ENCODE results near the gene TRAPPC2L. TPM values are rescaled to one million over a fixed set of nuclear protein-coding genes. Genes with fewer than 3 reads are reported as not detected.

Gene TRAPPC2L
- total and polyA plus RNA-seq, 10 of the 15 experiments (the other 5 are each of a cell fraction or from before 2014, with no cell fraction given) = 56.3 to 363 (median 118) TPM

DNA sequence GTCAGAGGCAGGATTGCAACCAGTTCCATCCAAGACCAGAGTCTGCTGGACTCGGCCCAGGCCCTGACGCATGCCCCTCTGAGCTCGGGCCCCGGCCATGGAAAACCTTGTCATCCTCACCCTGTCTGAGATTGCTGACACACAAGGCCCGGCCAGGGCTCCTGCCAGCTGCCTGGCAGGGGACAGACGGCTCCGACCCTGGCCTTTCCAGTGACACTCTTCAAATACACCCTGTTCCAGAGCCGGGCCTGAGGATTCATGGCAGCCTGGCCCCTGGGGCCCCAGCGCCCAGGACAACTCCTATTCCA lies 12.7 kb downstream of the TRAPPC2L start (continued):
- TF ChIP-seq CEBPZ (IDR thresholded peaks at IDR 0.05; ENCODE audit: low read depth, low read length) (no peak), TCF7 (IDR thresholded peaks at IDR 0.05; ENCODE audit: borderline replicate concordance) (no peak), RFX5 (IDR thresholded peaks at IDR 0.05; ENCODE audit: low read depth, low read length) (no peak), JUND (IDR thresholded peaks at IDR 0.05; ENCODE audit: low read depth, low read length) (no peak), ZNF217 (IDR thresholded peaks at IDR 0.05) (no peak), EED (IDR thresholded peaks at IDR 0.05; ENCODE audit: low read depth) (no peak), SRF (IDR thresholded peaks at IDR 0.05; ENCODE audit: low read depth in 2 of 2, low read length in 2 of 2) (no peak), LARP7 (IDR thresholded peaks at IDR 0.05) (no peak), FOS (IDR thresholded peaks at IDR 0.05; ENCODE audit: borderline replicate concordance, extremely low read depth, insufficient read length) (no peak)

DNA sequence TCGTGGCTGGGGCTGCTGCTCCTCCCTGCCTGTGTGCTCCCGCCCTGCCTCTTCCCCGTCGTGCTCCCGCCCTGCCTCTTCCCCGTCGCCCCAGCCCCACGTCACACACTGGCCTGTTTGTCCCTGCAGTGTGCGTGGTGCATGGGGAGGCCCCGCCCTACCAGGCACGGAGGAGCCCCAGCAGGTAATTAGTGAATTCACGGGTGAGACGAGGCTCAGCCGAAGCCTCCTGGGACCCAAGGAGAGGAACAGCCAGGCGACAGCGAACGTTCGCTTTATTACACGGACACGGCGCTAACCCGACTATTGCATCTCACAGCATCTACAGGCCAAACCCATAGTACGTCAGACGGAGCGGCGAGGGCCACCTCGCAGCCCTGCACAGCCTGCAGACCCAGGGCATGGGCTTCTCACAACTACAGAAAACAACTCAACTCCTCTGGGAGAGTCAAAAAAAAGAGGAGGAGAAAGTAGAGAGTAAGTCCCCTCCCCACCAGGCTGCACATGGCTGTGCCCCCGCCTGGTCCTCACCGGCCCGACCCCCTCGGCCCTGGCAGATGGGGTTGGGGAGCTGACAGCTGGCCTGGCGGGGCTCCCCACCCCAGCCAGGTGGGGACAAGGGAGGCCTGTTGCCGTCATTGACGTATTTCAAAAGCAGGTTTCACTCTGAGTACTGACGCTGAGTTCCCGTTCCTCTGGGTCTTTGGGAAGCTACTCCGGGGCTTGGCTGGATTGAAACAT lies 13.9 kb downstream of the TRAPPC2L start:
- Histone ChIP-seq H3K27me3 (replicated peaks in 1 of 2; ENCODE audit: control insufficient read depth in 2 of 2, insufficient read depth in 2 of 2, low read length in 1 of 2) (peaks cover 4 to 6% of the 10 kb centered on the region in 2 experiments), H4K20me1 (ENCODE audit: control insufficient read depth, insufficient read depth) (no peaks in the 10 kb centered on the region), H3K4me3 (0 out of 2 replicates have a peak overlapping the region, but pooled peaks have one; percentile 23), H3K9ac (ENCODE audit: control insufficient read depth, insufficient read depth, low read length) (no peak overlapping the region), H3K36me3 (ENCODE audit: control insufficient read depth in 2 of 2, insufficient read depth in 2 of 2, low read length in 1 of 2) (no peaks in the 10 kb centered on the region), H3K27ac (ENCODE audit: control insufficient read depth, insufficient read depth) (no peak overlapping the region), H3K9me3 (replicated peaks; ENCODE audit: control insufficient read depth, insufficient read depth, low read length) (no peaks in the 10 kb centered on the region), H3K4me1 (ENCODE audit: control insufficient read depth, insufficient read depth, low read length) (no peaks in the 10 kb centered on the region; the same call in 1 of the 2 replicates), H3K79me2 (ENCODE audit: control insufficient read depth, insufficient read depth, low read length) (no peaks in the 10 kb centered on the region), H2AFZ (ENCODE audit: control insufficient read depth, low read depth, low read length) (no peak overlapping the region; the same call in 1 of the 2 replicates), H3K4me2 (ENCODE audit: control insufficient read depth, insufficient read depth) (peak overlapping the region; percentile 42; the same call in 1 of the 2 replicates)
- SMC1A ChIA-PET (ENCODE audit: uncharacterized antibody, unreplicated experiment) = no interaction called here
- DNase-seq (ENCODE audit: low read depth, low spot score) (no peak), FAIRE-seq (peak; percentile 49), ATAC-seq (peak; percentile 66)
- CTCF ChIA-PET = no interaction called here
- POLR2A ChIA-PET = no interaction called here
- in situ Hi-C loops (cut with MboI) = no loop called here
- BruUV-seq (replicated peaks) = no TSS peak
- intact Hi-C loops (cut with micrococcal nuclease; ENCODE audit: unreplicated experiment) = no loop called here
- WGBS (ENCODE audit: insufficient coverage, insufficient replicate concordance, low lambda C conversion rate, missing lambda C conversion rate) = 4% methylated on average over 35 of the region's 37 CpGs
- RAD21 ChIA-PET (ENCODE audit: unreplicated experiment) = interaction anchor here (0.9 kb wide), 1 partner anchor 60 kb away, joined by 3 read pairs; no protein-coding TSS in a partner anchor
- TF ChIP-seq IKZF2 (IDR thresholded peaks at IDR 0.05) = 0 out of 4 replicates have a peak, but pooled peaks of 1 of the 2 experiments have one; percentile 25
- TF ChIP-seq TCF3 (IDR thresholded peaks at IDR 0.05; ENCODE audit: borderline replicate concordance, insufficient read depth, low read depth, low read length) = peak; percentile 70; the same call in 1 of the 2 replicates
- peak; percentile 41 for TF ChIP-seq MEF2B (IDR thresholded peaks at IDR 0.05; ENCODE audit: partially characterized antibody, poor library complexity, severe bottlenecking)
- peak; percentile 27; the same call in 1 of the 2 replicates for TF ChIP-seq SPI1 (IDR thresholded peaks at IDR 0.05; ENCODE audit: borderline replicate concordance, insufficient read depth, low read depth, low read length)
- TF ChIP-seq ZBTB4 (CRISPR knock-in tag; IDR thresholded peaks at IDR 0.05) = no peak
- TF ChIP-seq TCF12 (IDR thresholded peaks at IDR 0.05; ENCODE audit: low read depth, low read length) = peak; percentile 86; the same call in 1 of the 2 replicates
- no peak for TF ChIP-seq EGR1 (IDR thresholded peaks at IDR 0.05; ENCODE audit: borderline replicate concordance in 1 of 2, low read depth in 2 of 2, low read length in 2 of 2)

All from GM12878 (cell line).